GM18909 (cell line): Measurements from ENCODE around the gene LGALS7B.
"Not testable (repeated sequence)": the region's sequence is repeated elsewhere in the genome, so short reads cannot be mapped to it uniquely, and the experiment has no call there.

Source experiments
- ATAC-seq: cut with Tn5 transposase; IDR thresholded peaks from one replicate; pipeline ENCODE4 v1.9.1; 2021; ENCODE audit warnings: mild to moderate bottlenecking; ENCODE audit not compliant: unreplicated experiment, poor library complexity

LGALS7B gene

GRCh38 chr19:38788478-38789243 lies at the start of gene LGALS7B:
Gene LGALS7B, plus strand, starts transcription at chr19:38789200. Its CDS starts 27 bp downstream, at chr19:38789227.
- no peak for ATAC-seq

GRCh38 chr19:38739440-38740256 lies 49.4 kb upstream of the LGALS7B start:
- no peak for ATAC-seq

- ATAC-seq: no peak
Observed at GRCh38 chr19:38740257-38740592, 48.8 kb upstream of the LGALS7B start.

- no peak for ATAC-seq
Observed at GRCh38 chr19:38740932-38741331, 48.1 kb upstream of the LGALS7B start.

- no peak for ATAC-seq
Observed at GRCh38 chr19:38741670-38742069, 47.3 kb upstream of the LGALS7B start.

GRCh38 chr19:38742296-38742695 lies 46.7 kb upstream of the LGALS7B start:
- no peak for ATAC-seq

GRCh38 chr19:38742906-38743305 lies 46.1 kb upstream of the LGALS7B start:
- ATAC-seq: no peak

- no peak for ATAC-seq
Observed at GRCh38 chr19:38743394-38744297, 45.4 kb upstream of the LGALS7B start.

- no peak for ATAC-seq
Observed at GRCh38 chr19:38744298-38744681, 44.7 kb upstream of the LGALS7B start, which contains the start of gene CAPN12. Gene CAPN12, minus strand, starts transcription at chr19:38744474. Its CDS starts 309 bp downstream, at chr19:38744165.

- ATAC-seq: no peak
Observed at GRCh38 chr19:38744874-38745273, 44.1 kb upstream of the LGALS7B start.

- ATAC-seq: no peak
Observed at GRCh38 chr19:38745316-38745715, 43.7 kb upstream of the LGALS7B start.

- ATAC-seq: not testable (repeated sequence)
Observed at GRCh38 chr19:38753783-38754182, 35.2 kb upstream of the LGALS7B start.

GRCh38 chr19:38754196-38754595 lies 34.8 kb upstream of the LGALS7B start:
- not testable (repeated sequence) for ATAC-seq

GRCh38 chr19:38759590-38760003 lies 29.4 kb upstream of the LGALS7B start:
- no peak for ATAC-seq

- not testable (repeated sequence) for ATAC-seq
Observed at GRCh38 chr19:38760805-38761517, 28.0 kb upstream of the LGALS7B start.

GRCh38 chr19:38761884-38762389 lies 27.1 kb upstream of the LGALS7B start:
- ATAC-seq: not testable (repeated sequence)

GRCh38 chr19:38763795-38764220 lies 25.2 kb upstream of the LGALS7B start:
- no peak for ATAC-seq

GRCh38 chr19:38765214-38765613 lies 23.8 kb upstream of the LGALS7B start:
- no peak for ATAC-seq

GRCh38 chr19:38766276-38767047 lies 22.5 kb upstream of the LGALS7B start:
- no peak for ATAC-seq
